Head of caudate nucleus (tissue), 42 donors: ENCODE measurements around the gene MRPS35.
A peak's percentile ranks its signal among the peaks of the same experiment; 100 is the strongest.

ENCODE experiments used
- DNase-seq, 42 donors: peaks; one replicate each; pipeline versions ENCODE4 v3.0.0 to v3.0.0-alpha.2; 2020 to 2021; ENCODE audit warnings: mixed read lengths in 7 of 42
- intact Hi-C: fragments of 100-400 bp; cut with DNase I; formaldehyde crosslinking; loops from one replicate; pipeline ENCODE4 v1.15.0; 2022

The MRPS35 gene

GRCh38 chr12:27710592-27711316 is at the start of gene MRPS35:
TSS of gene MRPS35 (plus strand) at chr12:27710832. CDS start at chr12:27710844, 12 bp downstream.
- intact Hi-C loops = loop anchor here (5.0 kb wide), 1 partner anchor 67 kb away; no protein-coding TSS in a partner anchor

GRCh38 chr12:27665704-27666103 is 44.9 kb upstream of the MRPS35 start:
- intact Hi-C loops = no loop called here
- DNase-seq = no peak

More at GRCh38 chr12:27710592-27711316, at the start of gene MRPS35:
- peak; percentile 79 to 97 (median 93) for DNase-seq

DNA sequence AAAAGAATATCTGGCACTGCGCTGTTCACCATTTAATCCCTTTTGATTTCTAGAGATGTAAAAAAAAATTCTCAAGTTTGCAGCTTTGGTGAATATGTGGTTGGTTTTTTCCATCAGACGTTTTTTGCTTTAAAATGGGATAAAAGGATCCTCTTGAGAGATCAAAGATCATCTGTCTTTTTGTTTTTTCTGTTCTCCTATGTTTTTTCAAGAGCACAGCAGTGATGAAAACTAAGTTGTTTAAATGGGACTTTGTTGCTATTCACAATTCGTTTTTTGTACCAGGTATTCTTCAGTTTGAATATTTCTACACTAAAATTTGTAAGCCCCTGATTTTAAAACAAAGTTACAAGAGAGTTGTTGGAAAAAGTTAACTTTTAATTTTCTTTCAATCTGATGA is 44.1 kb upstream of the MRPS35 start:
- intact Hi-C loops = no loop called here

GRCh38 chr12:27667540-27667939 is 43.1 kb upstream of the MRPS35 start:
- DNase-seq = no peak
- intact Hi-C loops = no loop called here

More for the DNA sequence above, 44.1 kb upstream of the MRPS35 start:
- DNase-seq = no peak

- intact Hi-C loops = no loop called here
- DNase-seq = no peak
Measured at GRCh38 chr12:27672051-27672450, 38.6 kb upstream of the MRPS35 start.

GRCh38 chr12:27672643-27673042 is 38.0 kb upstream of the MRPS35 start:
- DNase-seq = no peak
- intact Hi-C loops = no loop called here

- intact Hi-C loops = no loop called here
- DNase-seq = no peak
Measured at GRCh38 chr12:27673101-27673718, 37.4 kb upstream of the MRPS35 start.

GRCh38 chr12:27674989-27675388 is 35.6 kb upstream of the MRPS35 start:
- intact Hi-C loops = no loop called here
- no peak for DNase-seq

- intact Hi-C loops = no loop called here
- DNase-seq = no peak
Measured at GRCh38 chr12:27680619-27681018, 30.0 kb upstream of the MRPS35 start.

GRCh38 chr12:27682534-27682933 is 28.1 kb upstream of the MRPS35 start:
- intact Hi-C loops = no loop called here
- no peak for DNase-seq

- intact Hi-C loops = no loop called here
- DNase-seq = no peak
Measured at GRCh38 chr12:27685274-27685673, 25.4 kb upstream of the MRPS35 start.

GRCh38 chr12:27686147-27686546 is 24.5 kb upstream of the MRPS35 start:
- no peak for DNase-seq
- intact Hi-C loops = no loop called here

DNA sequence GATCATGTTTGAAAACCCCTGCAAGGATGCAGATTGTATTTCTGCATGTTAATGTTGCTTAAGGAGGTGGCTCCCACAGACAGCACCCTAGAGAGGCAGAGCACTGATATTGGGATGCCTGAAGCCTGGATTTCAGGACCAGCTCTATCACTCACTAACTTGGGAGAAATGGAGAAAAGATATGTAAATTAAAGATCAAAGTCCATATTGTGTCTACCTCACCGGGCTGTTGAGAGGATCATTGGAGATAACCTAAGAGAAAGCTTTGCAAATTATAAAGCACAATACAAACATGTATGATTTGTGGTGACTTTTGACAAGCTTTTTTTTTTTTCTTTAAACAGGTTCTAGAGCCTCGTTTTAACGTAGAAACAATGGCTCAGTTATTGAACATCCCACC is 22.0 kb upstream of the MRPS35 start:
- intact Hi-C loops = no loop called here

GRCh38 chr12:27689558-27690180 is 21.0 kb upstream of the MRPS35 start:
- DNase-seq = no peak
- intact Hi-C loops = no loop called here

More for the DNA sequence above, 22.0 kb upstream of the MRPS35 start:
- no peak for DNase-seq

DNA sequence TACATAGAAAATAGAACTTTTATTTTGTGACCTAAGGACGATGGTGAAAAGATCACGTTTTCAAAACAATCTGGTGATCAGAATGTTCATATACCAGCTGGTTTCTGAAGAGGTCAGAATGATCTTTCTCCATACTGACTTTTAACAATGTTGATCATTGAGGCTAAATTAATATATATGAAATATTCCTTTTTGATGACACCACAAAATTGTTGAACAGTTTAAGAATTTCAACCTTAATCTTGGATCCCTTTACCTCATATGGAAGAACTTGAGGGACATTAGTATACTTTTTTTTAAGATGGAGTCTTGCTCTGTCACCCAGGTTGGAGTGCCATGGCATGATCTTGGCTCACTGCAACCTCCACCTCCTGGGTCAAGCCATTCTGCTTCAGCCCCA is 17.2 kb upstream of the MRPS35 start:
- intact Hi-C loops = no loop called here
- DNase-seq = no peak

DNA sequence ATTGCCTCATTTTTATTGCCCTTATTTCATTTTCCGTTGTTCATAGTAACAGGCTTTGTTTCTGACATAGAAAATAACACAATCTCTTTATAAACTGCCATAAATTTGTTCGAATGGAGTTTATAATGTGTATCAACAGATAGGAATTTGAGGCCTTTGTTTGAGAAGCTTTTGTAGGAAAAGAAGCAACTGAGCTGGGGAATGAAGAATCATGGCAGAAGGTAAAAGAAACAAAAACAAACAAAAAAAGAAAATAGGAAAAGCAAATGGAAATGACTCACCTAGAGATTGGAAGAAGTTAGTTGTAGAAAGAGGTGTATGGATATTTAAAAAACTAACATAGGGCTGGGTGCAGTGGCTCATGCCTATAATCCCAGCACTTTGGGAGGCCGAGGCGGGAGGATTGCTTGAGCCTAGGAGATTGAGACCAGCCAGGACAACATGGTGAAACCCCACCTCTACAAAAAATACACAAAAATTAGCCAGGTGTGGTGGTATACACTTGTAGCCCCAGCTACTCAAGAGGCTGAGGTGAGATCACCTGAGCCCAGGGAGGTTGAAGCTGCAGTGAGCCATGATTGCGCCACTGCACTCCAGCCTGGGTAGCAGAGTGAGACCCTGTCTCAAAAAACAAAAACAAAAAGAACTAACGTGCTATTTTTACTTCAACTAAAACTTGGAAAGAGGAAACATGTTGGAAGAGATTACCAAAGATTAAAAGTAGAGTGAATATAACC is 14.9 kb upstream of the MRPS35 start:
- intact Hi-C loops = no loop called here
- DNase-seq = no peak

GRCh38 chr12:27696293-27696652 is 14.4 kb upstream of the MRPS35 start, which contains the start of gene REP15:
TSS of gene REP15 (plus strand) at chr12:27696447. CDS start at chr12:27696563, 116 bp downstream.
- intact Hi-C loops = no loop called here

GRCh38 chr12:27696864-27697564 is 13.6 kb upstream of the MRPS35 start:
- intact Hi-C loops = no loop called here
- no peak for DNase-seq

More at GRCh38 chr12:27696293-27696652, 14.4 kb upstream of the MRPS35 start, which contains the start of gene REP15:
- no peak for DNase-seq
